SK-N-MC (cell line): ENCODE measurements around the gene MAPT.

Experiments
- DNase-seq: peaks from one replicate; pipeline ENCODE4 v3.0.0-alpha.2; 2011; ENCODE audit warnings: low read depth, low spot score
- H3K27ac ChIP-seq: fragments of 200-600 bp; sonication (generic); 2 replicates; pipeline ENCODE4 v1.5.1; 2016; ENCODE audit warnings: mixed run types
- H3K36me3 ChIP-seq: fragments of 200-600 bp; sonication (generic); 2 replicates; pipeline ENCODE4 v1.6.1; 2017; ENCODE audit warnings: antibody characterized with exemption, low read length, mixed read lengths; ENCODE audit not compliant: insufficient read depth
- H3K4me3 ChIP-seq: fragments of 200-600 bp; sonication (generic); 2 replicates; pipeline ENCODE4 v1.5.1; 2016
- H3K9ac ChIP-seq: fragments of 200-600 bp; sonication (generic); 2 replicates; pipeline ENCODE4 v1.8.0; 2017; ENCODE audit warnings: mixed run types, mixed read lengths; ENCODE audit not compliant: insufficient read length
- H3K9me3 ChIP-seq: fragments of 200-600 bp; sonication (generic); 2 replicates; pipeline ENCODE4 v1.6.1; 2017; ENCODE audit warnings: low read depth, mild to moderate bottlenecking, antibody characterized with exemption, low read length, moderate library complexity, mixed read lengths
- EZH2 ChIP-seq: fragments of 200-600 bp; sonication (generic); IDR thresholded peaks from one replicate; pipeline ENCODE4 v1.6.1; 2017; ENCODE audit warnings: antibody characterized with exemption
- FOXP2 ChIP-seq: optimal IDR thresholded peaks from 2 replicates; pipeline ENCODE3; 2011; ENCODE audit warnings: mild to moderate bottlenecking, moderate library complexity; ENCODE audit not compliant: insufficient read depth; ENCODE audit errors: extremely low read length, control extremely low read depth
- POLR2AphosphoS5 ChIP-seq: IDR thresholded peaks from 2 replicates; pipeline ENCODE4 v1.6.1; 2012; ENCODE audit warnings: mild to moderate bottlenecking, low read depth, low read length, borderline replicate concordance

Gene MAPT

DNA sequence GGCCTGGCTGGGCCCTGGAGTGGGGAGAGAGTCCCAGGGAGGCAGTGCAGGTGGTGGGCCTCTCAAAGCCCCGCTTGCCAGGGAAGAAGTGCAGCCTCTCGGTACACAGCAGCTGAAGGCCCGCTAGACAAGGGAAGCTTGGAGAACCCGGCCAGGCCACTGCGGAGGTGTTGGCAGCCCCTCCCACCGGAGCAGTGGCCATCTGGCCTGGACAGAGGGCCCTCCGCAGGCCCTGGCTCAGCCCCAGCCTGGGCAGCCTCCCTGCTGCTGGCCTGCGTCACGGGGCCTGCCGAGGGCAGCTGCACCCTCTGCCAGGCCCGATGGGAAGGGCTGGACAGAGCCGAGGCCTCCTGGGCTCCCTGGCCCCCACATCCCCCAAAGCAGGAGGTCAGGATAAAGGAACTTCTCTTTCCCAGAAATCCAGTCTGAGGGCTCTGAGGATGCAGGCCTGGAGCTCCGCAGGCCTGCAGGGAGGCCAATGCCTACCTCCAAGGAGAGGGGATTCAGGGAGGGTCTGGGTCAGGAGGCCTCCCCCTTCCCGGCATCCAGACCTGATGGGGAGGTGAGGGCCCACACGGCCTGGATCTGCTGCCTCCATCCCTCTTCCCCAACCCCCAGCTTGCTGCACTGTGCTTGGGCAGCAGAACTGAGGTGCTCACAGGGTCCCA is 45.4 kb upstream of the MAPT start:
- TF ChIP-seq EZH2: no peak
- no peak for TF ChIP-seq POLR2AphosphoS5
- TF ChIP-seq FOXP2: no peak
- no peaks in the 10 kb centered on the region for H3K36me3 ChIP-seq
- no peak for DNase-seq
- no peaks in the 10 kb centered on the region for H3K9me3 ChIP-seq
- no peak overlapping the region for H3K27ac ChIP-seq
- no peak overlapping the region for H3K4me3 ChIP-seq
- H3K9ac ChIP-seq: no peak overlapping the region

DNA sequence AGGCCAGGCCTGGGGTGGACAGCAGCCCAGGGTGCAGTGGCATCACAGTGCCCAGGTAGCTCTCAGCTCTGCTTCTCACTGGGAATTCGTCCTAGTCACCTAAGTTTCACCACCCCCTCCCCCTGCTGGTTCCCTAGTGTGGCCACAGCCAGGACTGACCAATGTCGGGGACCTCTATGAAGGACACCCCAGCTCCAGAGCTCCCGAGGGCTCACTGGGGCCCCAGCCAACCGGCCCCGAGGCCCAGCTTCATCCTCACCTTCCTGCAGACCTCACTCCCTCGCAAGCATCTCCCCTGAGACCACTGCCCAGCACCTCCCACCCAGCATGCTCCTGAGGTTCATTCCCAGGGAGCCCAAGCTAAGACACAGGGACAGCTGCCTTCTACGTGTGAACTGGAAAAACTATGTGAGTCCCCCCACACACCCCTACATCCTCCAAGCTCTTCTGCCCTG is 44.8 kb upstream of the MAPT start:
- H3K36me3 ChIP-seq: no peaks in the 10 kb centered on the region
- H3K9me3 ChIP-seq: no peaks in the 10 kb centered on the region
- no peak for TF ChIP-seq FOXP2
- no peak for TF ChIP-seq EZH2
- no peak for TF ChIP-seq POLR2AphosphoS5
- H3K4me3 ChIP-seq: no peak overlapping the region
- no peak for DNase-seq
- H3K27ac ChIP-seq: no peak overlapping the region
- no peak overlapping the region for H3K9ac ChIP-seq

DNA sequence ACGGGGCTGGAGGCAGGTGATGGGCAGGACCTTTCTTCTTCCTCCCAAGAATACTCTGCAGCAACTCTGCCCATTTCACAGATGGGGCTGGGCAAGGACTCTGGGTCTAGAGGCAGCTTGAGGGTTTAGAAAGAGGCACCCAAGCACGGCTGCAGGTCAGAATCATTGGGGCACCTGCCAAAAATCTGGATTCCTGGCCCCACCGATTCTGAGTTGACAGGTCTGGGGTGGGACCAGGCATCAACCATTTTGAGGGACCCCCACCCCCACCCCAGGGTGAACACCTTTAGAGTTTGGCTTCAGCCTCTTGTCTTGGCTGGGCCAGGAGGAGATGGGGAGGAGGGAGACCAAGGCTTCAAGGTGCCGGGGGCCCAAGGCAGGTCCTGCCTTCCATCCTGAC is 44.3 kb upstream of the MAPT start:
- TF ChIP-seq EZH2: no peak
- TF ChIP-seq FOXP2: no peak
- TF ChIP-seq POLR2AphosphoS5: no peak
- Histone ChIP-seq H3K36me3 (no peaks in the 10 kb centered on the region), H3K4me3 (no peak overlapping the region), H3K27ac (no peak overlapping the region), H3K9me3 (no peaks in the 10 kb centered on the region), H3K9ac (no peak overlapping the region)
- DNase-seq: no peak

DNA sequence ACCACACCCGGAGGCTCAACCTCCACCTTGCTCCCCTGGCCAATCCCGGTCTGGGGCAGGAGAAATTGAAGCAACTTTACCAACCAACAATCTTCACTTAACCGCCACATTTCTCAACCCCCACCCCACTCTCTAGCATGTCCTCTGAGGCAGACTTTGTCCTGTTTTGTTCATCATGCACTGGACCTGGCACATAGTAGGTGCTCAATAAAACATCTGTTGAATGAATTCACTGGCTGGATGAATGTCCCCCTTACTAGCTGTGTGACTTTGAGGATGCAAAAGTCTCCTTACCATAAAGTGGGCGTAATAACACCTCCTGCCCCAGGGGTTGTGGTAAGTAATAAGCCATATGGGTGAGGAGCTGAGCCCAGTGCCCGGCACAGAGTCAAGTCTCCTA is 43.9 kb upstream of the MAPT start:
- TF ChIP-seq POLR2AphosphoS5: no peak
- TF ChIP-seq FOXP2: no peak
- TF ChIP-seq EZH2: no peak
- DNase-seq: no peak
- Histone ChIP-seq H3K27ac (no peak overlapping the region), H3K9ac (no peak overlapping the region), H3K4me3 (no peak overlapping the region), H3K9me3 (no peaks in the 10 kb centered on the region), H3K36me3 (no peaks in the 10 kb centered on the region)

DNA sequence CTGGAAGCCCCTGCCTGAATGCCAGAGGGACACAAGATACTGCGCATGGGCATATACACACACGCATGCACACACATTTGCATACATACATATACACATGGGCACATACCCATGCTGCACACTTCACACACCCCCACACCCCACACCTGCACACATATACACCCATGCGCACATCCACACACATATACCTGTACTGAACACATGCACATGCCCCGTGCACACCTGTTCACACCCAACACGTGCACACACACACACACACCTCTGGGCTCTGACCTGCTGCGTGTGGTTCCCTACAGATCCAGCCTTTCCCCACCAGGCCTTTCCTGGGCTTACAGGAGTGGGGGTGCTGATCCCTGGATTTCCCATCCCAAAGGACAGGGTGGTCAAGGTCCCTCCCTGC is 43.3 kb upstream of the MAPT start:
- no peak overlapping the region for H3K27ac ChIP-seq
- H3K36me3 ChIP-seq: no peaks in the 10 kb centered on the region
- DNase-seq: no peak
- TF ChIP-seq FOXP2 (no peak), POLR2AphosphoS5 (no peak), EZH2 (no peak)
- no peak overlapping the region for H3K4me3 ChIP-seq
- H3K9me3 ChIP-seq: no peaks in the 10 kb centered on the region
- no peak overlapping the region for H3K9ac ChIP-seq

DNA sequence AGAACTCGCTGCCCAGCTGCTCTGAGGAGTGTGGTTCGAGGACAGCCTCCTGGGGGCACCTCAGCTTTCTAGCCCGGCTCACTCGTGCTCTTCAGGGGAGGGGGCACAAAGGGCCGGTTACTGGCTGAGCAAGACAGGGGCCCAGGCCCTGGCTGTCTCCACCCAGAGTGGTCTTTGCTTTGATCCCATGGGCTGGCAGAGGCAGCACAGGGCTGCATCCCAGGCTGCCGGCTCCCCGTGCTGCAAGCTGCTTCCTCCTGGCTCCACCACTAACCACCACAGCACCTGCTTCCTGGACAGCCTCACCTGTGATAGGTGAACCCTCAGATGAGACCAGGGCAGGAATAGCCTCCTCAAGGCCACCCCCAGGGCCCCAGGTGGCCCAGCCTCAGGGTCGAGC is 42.9 kb upstream of the MAPT start:
- TF ChIP-seq POLR2AphosphoS5: no peak
- TF ChIP-seq EZH2: no peak
- no peak for TF ChIP-seq FOXP2
- Histone ChIP-seq H3K9me3 (no peaks in the 10 kb centered on the region), H3K4me3 (no peak overlapping the region), H3K9ac (no peak overlapping the region), H3K36me3 (no peaks in the 10 kb centered on the region), H3K27ac (no peak overlapping the region)
- no peak for DNase-seq

DNA sequence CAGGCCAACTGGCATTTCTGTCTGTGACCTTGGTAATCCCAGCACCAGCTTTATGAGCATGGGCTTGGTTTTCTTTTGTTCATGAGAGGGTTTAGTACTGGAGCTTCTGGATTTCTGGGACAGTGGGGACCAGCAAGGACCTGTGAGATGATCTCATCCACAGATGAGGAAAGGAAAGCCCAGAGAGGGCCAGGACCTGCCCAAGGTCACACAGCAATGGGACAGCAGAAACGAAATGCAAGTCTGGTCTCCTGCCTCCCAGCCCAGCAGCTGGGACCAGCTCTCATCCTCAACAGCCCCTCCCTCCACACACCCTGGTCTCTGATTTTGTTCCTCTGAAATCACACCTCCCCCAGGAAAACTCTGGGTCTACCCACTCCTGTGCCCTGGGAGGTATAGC is 42.5 kb upstream of the MAPT start:
- H3K9me3 ChIP-seq: no peaks in the 10 kb centered on the region
- DNase-seq: no peak
- no peak overlapping the region for H3K9ac ChIP-seq
- TF ChIP-seq FOXP2: no peak
- no peak for TF ChIP-seq EZH2
- TF ChIP-seq POLR2AphosphoS5: no peak
- no peaks in the 10 kb centered on the region for H3K36me3 ChIP-seq
- no peak overlapping the region for H3K27ac ChIP-seq
- no peak overlapping the region for H3K4me3 ChIP-seq

DNA sequence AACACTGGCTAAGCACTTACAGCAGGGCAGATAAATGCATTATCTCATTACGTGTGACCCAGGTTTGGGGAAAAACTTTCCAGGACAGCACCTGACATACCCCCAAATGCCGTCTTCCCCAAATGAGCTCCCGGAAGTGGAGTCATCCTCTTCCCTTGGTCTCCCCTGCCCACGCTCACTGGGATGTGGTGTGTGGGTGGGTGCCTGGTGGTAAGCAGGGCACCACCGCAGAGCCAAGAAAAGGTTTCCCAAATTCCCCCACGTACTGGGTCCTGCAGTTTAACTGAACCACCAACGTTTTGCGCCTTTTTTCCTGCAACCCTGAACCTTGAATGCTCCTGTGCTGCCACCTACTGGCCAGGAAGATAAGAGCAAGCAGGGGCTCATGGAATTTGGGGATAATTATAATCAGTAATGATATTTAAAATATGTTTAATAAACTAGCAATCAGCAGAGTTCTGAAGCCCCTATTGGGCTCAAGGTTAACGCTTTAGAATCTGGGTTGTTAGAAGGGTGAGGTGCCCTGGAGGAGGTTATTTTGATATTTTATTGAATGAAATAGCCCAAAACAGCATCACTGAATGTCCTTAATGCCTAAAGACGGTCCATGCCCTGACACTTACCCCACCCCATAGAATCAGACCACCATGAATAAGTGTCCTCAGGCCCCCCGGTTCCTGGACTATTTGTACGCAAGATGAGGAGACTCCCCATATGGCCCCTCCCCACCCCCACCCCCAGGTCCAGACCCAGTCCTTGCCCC is 41.6 kb upstream of the MAPT start:
- peak; percentile 47 for DNase-seq
- no peaks in the 10 kb centered on the region for H3K36me3 ChIP-seq

More for the DNA sequence above, 41.6 kb upstream of the MAPT start:
- no peak overlapping the region for H3K9ac ChIP-seq
- no peak overlapping the region for H3K27ac ChIP-seq
- TF ChIP-seq POLR2AphosphoS5: no peak
- TF ChIP-seq FOXP2: no peak
- no peak for TF ChIP-seq EZH2
- H3K4me3 ChIP-seq: no peak overlapping the region
- no peaks in the 10 kb centered on the region for H3K9me3 ChIP-seq
